NB4 (cell line): ENCODE results near the gene HSD17B4.
"Not testable (repeated sequence)": the region's sequence is repeated elsewhere in the genome, so short reads cannot be mapped to it uniquely, and the experiment has no call there.

Experiments
- MAX ChIP-seq: IDR thresholded peaks from 2 replicates; pipeline ENCODE4 v1.6.1; 2011; ENCODE audit warnings: low read depth, low read length
- MYC ChIP-seq: IDR thresholded peaks from 2 replicates; pipeline ENCODE4 v1.6.1; 2011; ENCODE audit warnings: low read depth, low read length
- POLR2A ChIP-seq: IDR thresholded peaks from 2 replicates; pipeline ENCODE4 v1.6.1; 2011; ENCODE audit warnings: mild to moderate bottlenecking; ENCODE audit not compliant: insufficient read length; ENCODE audit errors: extremely low read depth
- TF ChIP-seq, protein P1 (sequence below): IDR thresholded peaks from one replicate; pipeline ENCODE4 v1.5.1; 2012; ENCODE audit warnings: low read depth, low read length

GRCh38 chr5:119439632-119440031 is 12.7 kb upstream of the HSD17B4 start:
- TF ChIP-seq, protein P1, sequence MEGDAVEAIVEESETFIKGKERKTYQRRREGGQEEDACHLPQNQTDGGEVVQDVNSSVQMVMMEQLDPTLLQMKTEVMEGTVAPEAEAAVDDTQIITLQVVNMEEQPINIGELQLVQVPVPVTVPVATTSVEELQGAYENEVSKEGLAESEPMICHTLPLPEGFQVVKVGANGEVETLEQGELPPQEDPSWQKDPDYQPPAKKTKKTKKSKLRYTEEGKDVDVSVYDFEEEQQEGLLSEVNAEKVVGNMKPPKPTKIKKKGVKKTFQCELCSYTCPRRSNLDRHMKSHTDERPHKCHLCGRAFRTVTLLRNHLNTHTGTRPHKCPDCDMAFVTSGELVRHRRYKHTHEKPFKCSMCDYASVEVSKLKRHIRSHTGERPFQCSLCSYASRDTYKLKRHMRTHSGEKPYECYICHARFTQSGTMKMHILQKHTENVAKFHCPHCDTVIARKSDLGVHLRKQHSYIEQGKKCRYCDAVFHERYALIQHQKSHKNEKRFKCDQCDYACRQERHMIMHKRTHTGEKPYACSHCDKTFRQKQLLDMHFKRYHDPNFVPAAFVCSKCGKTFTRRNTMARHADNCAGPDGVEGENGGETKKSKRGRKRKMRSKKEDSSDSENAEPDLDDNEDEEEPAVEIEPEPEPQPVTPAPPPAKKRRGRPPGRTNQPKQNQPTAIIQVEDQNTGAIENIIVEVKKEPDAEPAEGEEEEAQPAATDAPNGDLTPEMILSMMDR, result not testable (repeated sequence)
- not testable (repeated sequence) for TF ChIP-seq POLR2A, MAX, MYC
